Stimulated activated naive B cell treated with anti-CD40 and anti-IgM and Interleukin-4, amounts not matched to agents 10 μg/mL and 1 μg/mL and 100 μg/mL, for 72 hours (primary cell): ENCODE data around the gene NRXN3.

ENCODE experiments used
- ATAC-seq, 2 donors: fragments of 150-1000 bp; cut with Tn5 transposase; replicated peaks; 2 replicates each; pipeline ENCODE4 v1.10.0; 2021; ENCODE audit warnings: moderate library complexity in 1 of 2
- DNase-seq: peaks from one replicate; pipeline ENCODE4 v3.0.0; 2021
- H3K27ac Mint-ChIP-seq: one replicate; pipeline ENCODE4 v1.8.0; 2022; ENCODE audit warnings: mild to moderate bottlenecking, mixed read lengths
- H3K27me3 Mint-ChIP-seq, 2 donors: one replicate each; pipeline ENCODE4 v1.8.0; 2022; ENCODE audit warnings: mixed read lengths in 2 of 2
- H3K36me3 Mint-ChIP-seq, 2 donors: one replicate each; pipeline ENCODE4 v1.8.0; 2022; ENCODE audit warnings: mixed read lengths in 2 of 2, mild to moderate bottlenecking in 1 of 2
- H3K4me1 Mint-ChIP-seq, 2 donors: one replicate each; pipeline ENCODE4 v1.8.0; 2022; ENCODE audit warnings: mixed read lengths in 2 of 2, mild to moderate bottlenecking in 1 of 2
- H3K4me3 Mint-ChIP-seq, 2 donors: one replicate each; pipeline ENCODE4 v1.8.0; 2022; ENCODE audit warnings: mild to moderate bottlenecking in 2 of 2, mixed read lengths in 2 of 2, moderate library complexity in 1 of 2
- H3K9me3 Mint-ChIP-seq, 2 donors: one replicate each; pipeline ENCODE4 v1.8.0; 2022; ENCODE audit warnings: mixed read lengths in 2 of 2, mild to moderate bottlenecking in 1 of 2

The NRXN3 gene

DNA sequence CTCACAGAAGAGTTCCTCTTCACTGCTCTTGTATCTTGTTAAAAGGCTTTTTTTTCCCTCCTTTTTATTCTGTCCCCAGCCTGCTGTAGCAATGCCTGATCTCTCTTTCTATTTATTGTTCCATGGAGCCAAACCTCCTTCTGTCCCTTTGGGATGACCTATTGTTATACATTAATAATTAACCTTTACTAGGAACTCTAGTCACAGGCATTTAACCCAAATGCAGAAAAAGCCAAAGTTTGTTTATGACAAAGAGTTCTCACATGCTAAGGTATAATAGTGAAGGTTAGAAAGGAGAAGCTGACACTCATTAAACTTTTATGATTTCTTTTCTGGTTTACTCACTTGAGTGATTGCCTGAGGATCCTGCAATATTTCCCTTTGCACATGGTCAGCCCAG is 535.8 kb downstream of the NRXN3 start:
- Mint-ChIP-seq H3K4me3 (no peak overlapping the region), H3K9me3 (no peaks in the 10 kb centered on the region), H3K27ac (no peak overlapping the region), H3K4me1 (no peaks in the 10 kb centered on the region), H3K27me3 (peaks cover 0 to 5% of the 10 kb centered on the region in 2 donors), H3K36me3 (no peaks in the 10 kb centered on the region)
- no peak for ATAC-seq
- DNase-seq, result no peak

- no peak overlapping the region for H3K4me3 Mint-ChIP-seq
- ATAC-seq (no peak), DNase-seq (no peak)
- no peaks in the 10 kb centered on the region for H3K4me1 Mint-ChIP-seq
- H3K9me3 Mint-ChIP-seq, result peaks cover 0 to 4% of the 10 kb centered on the region in 2 donors
- no peaks in the 10 kb centered on the region for H3K27me3 Mint-ChIP-seq
- no peaks in the 10 kb centered on the region for H3K36me3 Mint-ChIP-seq
- H3K27ac Mint-ChIP-seq, result no peak overlapping the region
Measured at GRCh38 chr14:78709795-78710557, 539.8 kb downstream of the NRXN3 start.

GRCh38 chr14:78710963-78711362 is 540.8 kb downstream of the NRXN3 start:
- H3K36me3 Mint-ChIP-seq, result no peaks in the 10 kb centered on the region
- H3K4me3 Mint-ChIP-seq, result no peak overlapping the region
- peaks cover 0 to 4% of the 10 kb centered on the region in 2 donors for H3K9me3 Mint-ChIP-seq
- no peaks in the 10 kb centered on the region for H3K27me3 Mint-ChIP-seq
- no peak overlapping the region for H3K27ac Mint-ChIP-seq
- H3K4me1 Mint-ChIP-seq, result no peaks in the 10 kb centered on the region
- no peak for ATAC-seq
- no peak for DNase-seq

GRCh38 chr14:78713716-78714115 is 543.5 kb downstream of the NRXN3 start:
- no peak overlapping the region for H3K4me3 Mint-ChIP-seq
- H3K27ac Mint-ChIP-seq, result no peak overlapping the region
- peaks cover 0 to 6% of the 10 kb centered on the region in 2 donors for H3K9me3 Mint-ChIP-seq
- H3K4me1 Mint-ChIP-seq, result no peaks in the 10 kb centered on the region
- no peaks in the 10 kb centered on the region for H3K36me3 Mint-ChIP-seq
- no peaks in the 10 kb centered on the region for H3K27me3 Mint-ChIP-seq
- DNase-seq (no peak), ATAC-seq (no peak)

DNA sequence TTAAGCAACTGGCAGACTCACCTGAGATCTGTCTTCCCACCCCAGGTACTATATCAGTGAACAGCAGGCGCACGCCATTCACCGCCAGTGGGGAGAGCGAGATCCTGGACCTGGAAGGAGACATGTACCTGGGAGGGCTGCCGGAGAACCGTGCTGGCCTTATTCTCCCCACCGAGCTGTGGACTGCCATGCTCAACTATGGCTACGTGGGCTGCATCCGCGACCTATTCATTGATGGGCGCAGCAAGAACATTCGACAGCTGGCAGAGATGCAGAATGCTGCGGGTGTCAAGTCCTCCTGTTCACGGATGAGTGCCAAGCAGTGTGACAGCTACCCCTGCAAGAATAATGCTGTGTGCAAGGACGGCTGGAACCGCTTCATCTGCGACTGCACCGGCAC is 544.5 kb downstream of the NRXN3 start:
- Mint-ChIP-seq H3K4me1 (no peaks in the 10 kb centered on the region), H3K9me3 (peaks cover 0 to 6% of the 10 kb centered on the region in 2 donors), H3K36me3 (no peaks in the 10 kb centered on the region), H3K4me3 (no peak overlapping the region), H3K27me3 (no peaks in the 10 kb centered on the region), H3K27ac (no peak overlapping the region)
- no peak for DNase-seq
- no peak for ATAC-seq

DNA sequence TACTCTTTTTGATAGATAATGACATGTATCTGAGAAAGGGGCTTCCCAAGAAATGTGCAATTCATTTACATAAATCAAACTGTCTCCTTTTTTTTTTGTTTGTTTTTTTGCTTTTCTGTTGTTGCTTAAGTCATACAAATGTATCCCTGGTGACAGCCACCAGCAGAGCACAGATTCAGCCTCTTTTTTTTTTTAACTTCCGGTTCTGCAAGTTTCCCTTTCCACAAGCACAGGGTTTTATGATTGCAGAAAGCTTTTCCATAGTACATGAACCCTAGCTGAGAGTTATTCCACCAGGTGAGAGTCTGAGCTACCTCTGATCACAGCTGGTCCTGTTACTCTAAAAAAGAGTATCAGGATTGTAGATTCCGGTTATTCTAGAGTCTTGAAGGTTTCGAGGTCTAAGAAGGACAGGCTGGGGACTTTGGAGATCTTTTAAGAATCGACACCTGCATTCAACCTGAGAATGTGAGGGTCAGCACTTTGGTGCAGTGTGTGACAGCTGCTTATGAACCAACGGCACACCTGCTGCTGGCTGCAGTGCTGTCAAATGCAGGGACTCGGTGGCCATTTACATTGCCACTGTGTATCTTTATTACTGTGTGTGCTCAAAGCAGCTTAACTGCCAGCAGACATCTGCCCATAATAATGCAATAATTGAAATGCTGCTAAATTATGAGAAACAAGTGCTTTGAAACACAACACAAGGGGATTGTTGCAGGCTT is 551.7 kb downstream of the NRXN3 start:
- Mint-ChIP-seq H3K27ac (no peak overlapping the region), H3K36me3 (no peaks in the 10 kb centered on the region), H3K27me3 (peaks cover 0 to 6% of the 10 kb centered on the region in 2 donors), H3K4me3 (no peak overlapping the region), H3K4me1 (no peaks in the 10 kb centered on the region), H3K9me3 (peaks cover 0 to 2% of the 10 kb centered on the region in 2 donors)
- ATAC-seq (no peak), DNase-seq (no peak)

GRCh38 chr14:78725086-78725485 is 554.9 kb downstream of the NRXN3 start:
- no peak overlapping the region for H3K4me3 Mint-ChIP-seq
- ATAC-seq, result no peak
- H3K27me3 Mint-ChIP-seq, result peaks cover 0 to 6% of the 10 kb centered on the region in 2 donors
- no peaks in the 10 kb centered on the region for H3K9me3 Mint-ChIP-seq
- no peak for DNase-seq
- no peaks in the 10 kb centered on the region for H3K4me1 Mint-ChIP-seq
- no peak overlapping the region for H3K27ac Mint-ChIP-seq
- H3K36me3 Mint-ChIP-seq, result no peaks in the 10 kb centered on the region

GRCh38 chr14:78737116-78737515 is 566.9 kb downstream of the NRXN3 start:
- no peak overlapping the region for H3K4me3 Mint-ChIP-seq
- ATAC-seq (no peak), DNase-seq (no peak)
- H3K36me3 Mint-ChIP-seq, result no peaks in the 10 kb centered on the region
- no peaks in the 10 kb centered on the region for H3K27me3 Mint-ChIP-seq
- H3K9me3 Mint-ChIP-seq, result peaks cover 0 to 3% of the 10 kb centered on the region in 2 donors
- H3K27ac Mint-ChIP-seq, result no peak overlapping the region
- H3K4me1 Mint-ChIP-seq, result no peaks in the 10 kb centered on the region

DNA sequence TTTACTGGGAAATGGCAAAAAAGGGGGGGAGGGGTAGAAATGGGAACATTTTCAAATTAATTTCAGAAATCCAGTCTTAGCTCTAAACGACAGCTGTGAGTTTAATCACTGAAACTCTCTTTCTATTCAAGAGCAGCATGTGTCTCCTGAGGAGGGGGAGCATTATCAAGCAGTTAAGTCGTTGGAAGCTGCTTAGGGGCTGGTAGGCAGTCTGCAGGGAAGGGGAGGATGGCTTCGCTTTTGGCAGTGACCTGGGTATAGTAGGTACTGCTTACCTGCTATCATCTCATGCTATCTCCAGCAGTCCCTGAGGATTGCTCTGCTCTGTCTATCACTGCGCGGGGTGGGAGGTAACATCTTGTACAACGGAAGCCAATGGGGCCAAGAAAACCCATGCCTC is 567.4 kb downstream of the NRXN3 start:
- Mint-ChIP-seq H3K4me3 (no peak overlapping the region), H3K36me3 (no peaks in the 10 kb centered on the region), H3K4me1 (no peaks in the 10 kb centered on the region), H3K27me3 (no peaks in the 10 kb centered on the region), H3K27ac (no peak overlapping the region), H3K9me3 (peaks cover 0 to 3% of the 10 kb centered on the region in 2 donors)
- DNase-seq (no peak), ATAC-seq (no peak)

DNA sequence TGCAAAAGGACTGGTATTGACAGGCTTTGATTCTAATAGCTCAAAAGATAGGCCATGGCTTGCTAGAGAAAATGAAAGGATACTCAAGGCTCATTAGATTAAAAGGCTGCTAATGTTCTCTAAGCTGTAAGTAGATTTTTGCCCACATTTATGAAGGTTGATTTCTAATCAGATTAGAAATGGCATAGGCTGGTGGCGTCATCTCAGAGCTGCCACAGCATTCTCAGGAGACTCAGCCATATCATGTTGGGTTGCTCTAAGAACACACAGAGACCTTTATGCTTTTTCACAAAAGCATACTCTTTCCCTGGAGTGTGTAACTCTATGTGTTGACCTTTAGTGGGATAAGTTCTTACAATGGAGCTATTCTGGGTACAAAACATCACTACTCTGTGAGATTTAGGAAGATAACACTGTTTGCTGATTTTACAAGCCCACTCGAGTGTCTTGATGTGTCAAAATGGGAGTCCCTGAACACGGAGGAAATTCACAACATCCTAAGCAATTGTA is 576.0 kb downstream of the NRXN3 start:
- ATAC-seq (no peak), DNase-seq (no peak)
- Mint-ChIP-seq H3K27ac (no peak overlapping the region), H3K27me3 (no peaks in the 10 kb centered on the region), H3K9me3 (no peaks in the 10 kb centered on the region), H3K4me1 (no peaks in the 10 kb centered on the region), H3K36me3 (no peaks in the 10 kb centered on the region), H3K4me3 (no peak overlapping the region)

DNA sequence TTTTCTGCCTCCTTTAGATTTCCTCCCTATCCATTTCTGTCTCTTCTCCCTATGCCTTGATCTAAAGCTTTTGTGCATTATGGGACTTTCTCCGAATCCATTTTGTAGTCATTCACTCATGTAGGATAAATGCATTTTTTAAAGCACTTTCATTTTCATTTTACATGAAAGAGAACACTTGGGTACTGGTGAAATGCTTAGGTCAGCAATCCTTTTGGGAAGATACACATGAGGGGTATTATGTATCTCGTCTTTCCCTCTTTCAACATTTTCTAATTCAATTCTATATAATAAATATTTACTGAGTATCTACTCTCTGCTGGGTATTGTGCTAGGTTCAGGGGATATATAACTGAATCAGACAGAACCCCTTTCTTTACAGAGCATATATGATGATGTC is 577.6 kb downstream of the NRXN3 start:
- Mint-ChIP-seq H3K36me3 (no peaks in the 10 kb centered on the region), H3K27ac (no peak overlapping the region), H3K4me1 (no peaks in the 10 kb centered on the region), H3K9me3 (no peaks in the 10 kb centered on the region), H3K4me3 (no peak overlapping the region), H3K27me3 (peaks cover 4 to 5% of the 10 kb centered on the region in 2 donors)
- DNase-seq, result no peak
- no peak for ATAC-seq

DNA sequence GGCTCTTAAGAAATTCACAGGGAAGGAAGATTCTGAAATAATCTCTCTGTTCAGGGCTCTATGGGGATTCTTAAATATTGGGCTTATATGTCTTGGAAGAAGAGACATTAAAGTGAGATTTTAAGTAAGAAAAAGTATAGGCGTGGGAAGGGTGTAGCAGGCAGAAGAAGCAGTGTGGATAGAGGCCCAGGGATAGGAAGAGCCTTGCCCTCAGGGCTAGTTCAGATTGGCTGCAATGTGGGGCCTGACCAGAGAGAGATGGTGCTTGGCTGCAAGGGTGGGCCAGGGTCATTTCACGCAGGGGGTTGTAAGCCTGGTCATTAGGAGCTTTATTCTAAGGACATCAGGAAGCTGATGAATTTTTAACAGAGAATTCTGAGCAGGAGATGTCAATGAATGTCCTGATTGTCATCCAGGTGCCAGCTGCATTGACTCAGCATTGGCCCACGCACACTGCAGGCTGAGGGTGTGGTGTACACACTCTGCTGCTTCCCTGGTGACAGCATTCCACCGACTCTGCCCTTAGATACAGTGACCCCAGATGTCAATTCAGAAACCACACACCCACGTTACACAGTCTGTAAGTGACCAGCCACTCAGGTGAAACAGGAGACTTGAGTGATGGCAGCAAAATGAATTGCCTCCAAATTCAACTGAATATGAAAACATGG is 582.5 kb downstream of the NRXN3 start:
- ATAC-seq, result no peak
- Mint-ChIP-seq H3K27me3 (peaks cover 4 to 5% of the 10 kb centered on the region in 2 donors), H3K4me3 (no peak overlapping the region), H3K4me1 (no peaks in the 10 kb centered on the region), H3K36me3 (no peaks in the 10 kb centered on the region), H3K9me3 (no peaks in the 10 kb centered on the region), H3K27ac (no peak overlapping the region)
- no peak for DNase-seq

GRCh38 chr14:78754059-78754458 is 583.9 kb downstream of the NRXN3 start:
- no peak for DNase-seq
- Mint-ChIP-seq H3K4me3 (no peak overlapping the region), H3K27ac (no peak overlapping the region), H3K27me3 (peaks cover 4 to 5% of the 10 kb centered on the region in 2 donors), H3K9me3 (no peaks in the 10 kb centered on the region), H3K36me3 (no peaks in the 10 kb centered on the region), H3K4me1 (no peaks in the 10 kb centered on the region)
- no peak for ATAC-seq

- H3K27me3 Mint-ChIP-seq, result peaks cover 0 to 4% of the 10 kb centered on the region in 2 donors
- ATAC-seq (peak in 1 of 2 donors; percentile 50), DNase-seq (no peak)
- no peaks in the 10 kb centered on the region for H3K4me1 Mint-ChIP-seq
- H3K36me3 Mint-ChIP-seq, result no peaks in the 10 kb centered on the region
- H3K27ac Mint-ChIP-seq, result no peak overlapping the region
- H3K4me3 Mint-ChIP-seq, result no peak overlapping the region
- H3K9me3 Mint-ChIP-seq, result no peaks in the 10 kb centered on the region
Measured at GRCh38 chr14:78758333-78758732, 588.2 kb downstream of the NRXN3 start.
